IPS DF 6.9 (cell line): ENCODE measurements around the gene ACTL7B.
"Not testable (repeated sequence)": the region's sequence is repeated elsewhere in the genome, so short reads cannot be mapped to it uniquely, and the experiment has no call there.

Experiments
- DNase-seq: peaks from one replicate; pipeline ENCODE4 v3.0.0-alpha.2; 2013; ENCODE audit warnings: low read depth, low spot score
- H3K27ac ChIP-seq: one replicate; pipeline ENCODE4 v1.5.1; 2013; ENCODE audit warnings: low read length, control low read depth
- H3K27me3 ChIP-seq: 2 replicates; pipeline ENCODE4 v1.6.1; 2013; ENCODE audit warnings: mild to moderate bottlenecking, low read length; ENCODE audit not compliant: control insufficient read depth, insufficient read depth
- H3K36me3 ChIP-seq: 2 replicates; pipeline ENCODE4 v1.6.1; 2013; ENCODE audit warnings: low read length; ENCODE audit not compliant: control insufficient read depth, insufficient read depth
- H3K4me1 ChIP-seq: 2 replicates; pipeline ENCODE4 v1.6.1; 2013; ENCODE audit warnings: low read length; ENCODE audit not compliant: control insufficient read depth, insufficient read depth
- H3K4me3 ChIP-seq: 2 replicates; pipeline ENCODE4 v1.5.1; 2013; ENCODE audit warnings: mild to moderate bottlenecking, low read length
- H3K9me3 ChIP-seq: 2 replicates; pipeline ENCODE4 v1.6.1; 2013; ENCODE audit warnings: low read length, inconsistent platforms; ENCODE audit not compliant: control insufficient read depth, insufficient read depth
- WGBS: extraction: QIAGEN DNeasy Blood & Tissue Kit; methylation state at CpG from one replicate; pipeline ENCODE4 v1.1.7; 2013; ENCODE audit warnings: mixed read lengths, missing lambda C conversion rate; ENCODE audit not compliant: insufficient read length, insufficient coverage; 5-methylcytosine and 5-hydroxymethylcytosine counted together

Gene ACTL7B

DNA sequence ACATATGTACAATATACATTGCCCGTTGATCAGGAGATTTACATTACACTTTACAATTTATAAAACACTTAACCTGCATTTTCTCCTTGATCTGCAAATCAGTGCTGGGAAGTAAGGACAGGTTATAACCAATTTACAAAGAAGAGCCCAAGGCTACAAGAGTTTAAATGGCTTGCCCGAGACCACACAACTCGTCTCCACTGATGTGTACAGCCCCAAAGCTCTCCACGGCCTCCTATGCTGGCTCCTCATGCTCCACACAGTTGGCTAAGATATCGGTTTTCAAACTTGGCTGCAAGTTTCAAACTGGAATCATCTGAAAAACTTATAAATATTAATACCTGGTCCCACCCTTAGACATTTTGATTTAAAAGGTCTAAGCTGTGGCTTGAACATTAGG lies 10.3 kb downstream of the ACTL7B start:
- no peaks in the 10 kb centered on the region for H3K9me3 ChIP-seq
- no peaks in the 10 kb centered on the region for H3K4me1 ChIP-seq
- WGBS: no CpG with 5 or more reads among the region's 5 CpGs
- no peaks in the 10 kb centered on the region for H3K27me3 ChIP-seq
- no peak overlapping the region for H3K27ac ChIP-seq
- H3K4me3 ChIP-seq: no peak overlapping the region
- DNase-seq: no peak
- no peaks in the 10 kb centered on the region for H3K36me3 ChIP-seq

DNA sequence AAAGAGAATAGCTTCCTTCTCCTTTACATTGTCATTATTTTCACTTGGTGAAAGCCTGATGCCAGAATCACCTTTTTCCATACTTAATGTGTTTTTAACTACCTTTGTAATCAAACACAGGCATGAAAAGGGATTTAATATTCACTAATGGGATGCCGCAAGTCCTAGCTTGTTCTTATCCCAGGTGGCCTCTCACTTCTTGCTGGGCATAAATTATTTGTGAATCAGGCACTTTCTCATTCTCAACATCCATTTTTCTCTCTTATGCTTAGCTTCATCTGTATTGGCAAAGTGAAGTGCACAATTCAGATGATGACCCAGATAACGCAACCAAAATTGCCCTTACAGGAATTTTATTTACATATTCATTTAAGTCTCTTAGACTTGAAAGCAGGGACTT lies 10.9 kb downstream of the ACTL7B start:
- H3K27ac ChIP-seq: no peak overlapping the region
- no peaks in the 10 kb centered on the region for H3K9me3 ChIP-seq
- no peaks in the 10 kb centered on the region for H3K27me3 ChIP-seq
- DNase-seq: no peak
- no peak overlapping the region for H3K4me3 ChIP-seq
- no peaks in the 10 kb centered on the region for H3K36me3 ChIP-seq
- H3K4me1 ChIP-seq: no peaks in the 10 kb centered on the region
- no CpG with 5 or more reads among the region's 2 CpGs for WGBS

DNA sequence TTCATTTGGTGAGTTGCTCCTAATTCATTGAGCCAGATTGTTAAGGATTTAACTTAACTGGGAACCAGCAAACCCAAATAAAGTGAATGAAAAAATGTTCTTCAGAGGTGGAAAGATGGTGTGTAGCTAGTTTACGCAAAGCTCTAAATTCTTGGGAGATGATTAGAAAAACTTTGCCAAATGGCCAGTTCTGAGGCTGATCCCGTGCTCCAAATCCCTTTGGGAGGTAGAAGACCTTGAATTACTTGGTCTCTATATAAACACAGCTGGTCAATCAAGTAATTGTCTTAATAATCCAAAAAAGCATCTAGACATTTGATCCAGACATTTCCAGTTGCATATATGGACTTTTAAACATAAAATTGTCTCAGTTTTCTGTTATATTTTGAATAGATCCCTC lies 11.4 kb downstream of the ACTL7B start:
- WGBS: no CpG with 5 or more reads among the region's 2 CpGs
- no peak for DNase-seq
- H3K9me3 ChIP-seq: no peaks in the 10 kb centered on the region
- H3K27ac ChIP-seq: no peak overlapping the region
- no peaks in the 10 kb centered on the region for H3K36me3 ChIP-seq
- no peaks in the 10 kb centered on the region for H3K27me3 ChIP-seq
- no peak overlapping the region for H3K4me3 ChIP-seq
- H3K4me1 ChIP-seq: no peaks in the 10 kb centered on the region

DNA sequence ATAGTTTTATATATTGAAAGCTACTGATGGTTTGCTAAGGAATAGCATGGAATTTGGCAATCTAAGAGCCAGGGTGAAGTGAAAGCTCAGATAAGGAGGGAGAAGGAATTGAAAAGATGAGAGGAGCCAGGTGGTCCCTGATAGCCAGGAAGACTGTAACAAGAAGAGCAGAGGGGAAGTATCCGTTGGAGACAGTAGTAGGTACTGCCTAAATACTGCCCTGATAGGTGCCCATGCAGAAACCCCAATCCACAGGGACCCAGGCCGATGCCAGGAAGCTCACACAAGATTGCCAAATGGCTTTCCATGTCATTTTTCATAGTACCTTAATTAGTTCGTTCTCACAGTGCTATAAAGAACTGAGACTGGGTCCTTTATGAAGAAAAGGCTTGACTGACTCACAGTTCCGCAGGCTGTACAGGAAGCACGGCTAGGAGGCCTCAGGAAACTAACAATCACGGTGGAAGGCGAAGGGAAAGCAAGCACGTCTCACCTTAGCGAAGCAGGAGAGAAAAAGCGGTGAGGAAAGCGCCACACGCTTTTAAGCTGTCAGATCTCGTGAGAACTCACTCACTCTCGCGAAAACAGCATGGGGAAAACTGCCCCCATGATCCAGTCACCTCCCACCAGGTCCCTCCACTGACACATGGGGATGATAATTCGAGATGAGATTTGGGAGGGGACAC lies 13.0 kb downstream of the ACTL7B start:
- no peaks in the 10 kb centered on the region for H3K4me1 ChIP-seq
- no peak for DNase-seq
- no peak overlapping the region for H3K27ac ChIP-seq
- no peaks in the 10 kb centered on the region for H3K9me3 ChIP-seq
- H3K4me3 ChIP-seq: no peak overlapping the region
- H3K27me3 ChIP-seq: no peaks in the 10 kb centered on the region
- WGBS: no CpG with 5 or more reads among the region's 16 CpGs
- H3K36me3 ChIP-seq: no peaks in the 10 kb centered on the region

DNA sequence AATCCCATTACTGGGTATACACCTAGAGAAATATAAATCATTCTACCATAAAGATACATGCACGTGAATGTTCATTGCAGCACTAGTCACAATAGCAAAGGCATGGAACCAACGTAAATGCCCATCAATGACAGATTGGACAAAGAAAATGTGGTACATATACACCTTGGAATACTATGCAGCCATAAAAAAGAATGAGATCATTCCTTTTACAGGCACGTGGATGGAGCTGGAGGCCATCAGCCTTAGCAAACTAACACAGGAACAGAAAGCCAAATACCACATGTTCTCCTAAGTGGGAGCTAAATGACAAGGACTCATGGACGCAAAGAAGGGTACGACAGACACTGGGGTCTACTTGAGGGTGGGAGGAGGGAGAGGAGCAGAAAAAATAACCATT lies 16.2 kb downstream of the ACTL7B start:
- H3K27ac ChIP-seq, H3K9me3 ChIP-seq, H3K4me3 ChIP-seq, DNase-seq, H3K4me1 ChIP-seq, H3K27me3 ChIP-seq, H3K36me3 ChIP-seq: not testable (repeated sequence)
- WGBS: no CpG with 5 or more reads among the region's 5 CpGs

DNA sequence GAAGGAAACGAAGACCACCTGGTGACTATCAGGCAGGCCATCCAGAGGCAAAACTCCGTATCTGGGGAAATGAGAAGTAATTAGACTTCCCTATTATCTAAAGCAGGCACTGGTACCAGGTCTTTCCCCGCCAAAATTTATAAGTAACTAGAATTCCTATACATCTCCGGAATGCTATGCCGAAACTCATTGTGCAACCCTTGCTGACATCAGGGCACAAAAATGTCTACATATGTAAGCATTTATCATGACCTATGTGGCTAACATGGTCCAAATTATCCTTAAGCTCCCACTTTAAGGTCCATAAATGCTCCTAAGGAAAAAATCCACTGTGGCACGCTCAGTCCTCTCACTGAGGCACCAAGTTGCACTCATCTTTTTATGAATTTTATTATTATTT lies 17.8 kb downstream of the ACTL7B start:
- H3K36me3 ChIP-seq: no peaks in the 10 kb centered on the region
- no CpG with 5 or more reads among the region's 6 CpGs for WGBS
- no peak for DNase-seq
- no peaks in the 10 kb centered on the region for H3K27me3 ChIP-seq
- H3K27ac ChIP-seq: no peak overlapping the region
- H3K4me3 ChIP-seq: no peak overlapping the region
- peaks cover 2% of the 10 kb centered on the region for H3K4me1 ChIP-seq
- H3K9me3 ChIP-seq: no peaks in the 10 kb centered on the region

DNA sequence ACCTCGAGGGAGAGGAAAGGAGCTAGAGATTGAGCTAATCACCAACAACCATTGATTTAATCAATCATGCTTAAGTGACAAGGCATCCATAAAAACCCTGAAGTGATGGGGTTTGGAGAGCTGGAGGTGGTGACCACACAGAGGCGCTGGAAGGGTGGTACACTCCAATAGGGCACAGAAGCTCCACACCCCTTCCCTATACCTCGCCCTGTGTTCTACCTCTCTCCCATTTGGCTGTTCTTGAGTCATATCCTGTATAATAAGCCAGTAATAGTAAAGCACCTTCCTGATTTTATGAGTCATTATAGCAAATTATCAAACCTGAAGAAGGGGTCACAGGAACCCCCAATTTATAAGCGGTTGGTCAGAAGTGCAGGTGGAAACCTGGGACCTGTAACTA lies 18.3 kb downstream of the ACTL7B start:
- H3K4me1 ChIP-seq: peaks cover 2% of the 10 kb centered on the region
- DNase-seq: no peak
- H3K36me3 ChIP-seq: no peaks in the 10 kb centered on the region
- no peak overlapping the region for H3K27ac ChIP-seq
- no peak overlapping the region for H3K4me3 ChIP-seq
- WGBS: no CpG with 5 or more reads among the region's 4 CpGs
- no peaks in the 10 kb centered on the region for H3K27me3 ChIP-seq
- no peaks in the 10 kb centered on the region for H3K9me3 ChIP-seq

DNA sequence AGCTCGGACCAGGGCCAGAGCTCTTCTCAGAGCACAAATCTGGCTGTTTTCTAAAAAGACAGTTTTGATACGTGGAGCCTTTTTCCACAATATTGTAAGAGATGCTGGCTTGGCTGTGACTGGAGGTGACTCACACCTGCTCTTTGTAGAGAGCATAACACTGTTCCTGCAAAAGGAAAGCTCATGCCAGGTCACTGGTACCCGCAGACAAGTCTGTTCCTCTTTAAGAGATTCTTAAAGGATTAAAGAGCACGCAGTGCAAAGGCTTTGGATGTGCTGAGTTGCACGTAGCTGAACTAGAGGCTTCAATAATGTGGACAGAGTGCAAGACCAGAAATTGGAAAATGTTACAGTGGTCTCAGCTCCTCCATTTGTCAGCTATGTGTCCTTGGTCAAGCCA lies 19.0 kb downstream of the ACTL7B start:
- no peaks in the 10 kb centered on the region for H3K9me3 ChIP-seq
- DNase-seq: no peak
- no peak overlapping the region for H3K4me3 ChIP-seq
- H3K27me3 ChIP-seq: no peaks in the 10 kb centered on the region
- H3K27ac ChIP-seq: no peak overlapping the region
- WGBS: no CpG with 5 or more reads among the region's 5 CpGs
- peaks cover 2% of the 10 kb centered on the region for H3K4me1 ChIP-seq
- no peaks in the 10 kb centered on the region for H3K36me3 ChIP-seq

DNA sequence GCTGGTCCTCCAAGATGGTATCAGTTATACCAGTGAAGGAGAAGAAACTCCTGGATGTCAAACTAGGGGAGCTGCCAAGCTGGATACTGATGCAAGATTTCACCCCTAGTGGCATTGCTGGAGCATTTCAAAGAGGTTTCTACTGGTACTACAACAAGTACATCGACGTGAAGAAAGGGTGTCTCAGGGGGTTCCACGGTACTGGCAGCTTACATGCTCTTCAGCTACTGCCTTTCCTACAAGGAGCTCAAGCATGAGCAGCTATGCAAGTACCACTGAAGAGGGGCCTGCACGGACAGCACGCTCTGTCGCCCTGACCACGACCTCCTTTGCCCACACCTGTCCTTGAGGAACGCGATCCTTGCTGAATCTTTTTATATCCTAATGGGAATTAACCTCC lies 19.5 kb downstream of the ACTL7B start:
- Histone ChIP-seq H3K4me1 (peaks cover 2% of the 10 kb centered on the region), H3K4me3 (no peak overlapping the region), H3K9me3 (no peaks in the 10 kb centered on the region), H3K36me3 (no peaks in the 10 kb centered on the region), H3K27ac (no peak overlapping the region), H3K27me3 (no peaks in the 10 kb centered on the region)
- no peak for DNase-seq
- WGBS: no CpG with 5 or more reads among the region's 9 CpGs

DNA sequence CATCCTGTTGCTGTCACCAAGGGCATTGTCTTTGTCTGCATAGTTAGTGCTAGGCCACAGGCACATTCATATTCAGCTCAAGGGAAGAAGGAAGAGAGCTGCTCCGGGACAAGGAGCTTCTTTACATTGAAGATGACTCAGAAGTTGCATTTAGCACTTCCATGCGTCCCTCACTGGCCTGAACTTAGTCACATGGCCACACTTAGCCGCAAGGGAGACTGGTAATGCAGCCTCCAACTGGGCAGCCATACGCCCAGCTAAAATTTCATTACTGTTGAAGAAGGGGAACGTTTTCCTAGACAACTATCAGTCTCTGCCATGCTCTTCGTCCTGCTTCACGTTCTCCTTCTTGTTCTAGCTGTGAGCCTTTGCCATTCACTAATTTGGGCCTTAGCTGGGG lies 20.0 kb downstream of the ACTL7B start:
- no peaks in the 10 kb centered on the region for H3K36me3 ChIP-seq
- no peak for DNase-seq

DNA sequence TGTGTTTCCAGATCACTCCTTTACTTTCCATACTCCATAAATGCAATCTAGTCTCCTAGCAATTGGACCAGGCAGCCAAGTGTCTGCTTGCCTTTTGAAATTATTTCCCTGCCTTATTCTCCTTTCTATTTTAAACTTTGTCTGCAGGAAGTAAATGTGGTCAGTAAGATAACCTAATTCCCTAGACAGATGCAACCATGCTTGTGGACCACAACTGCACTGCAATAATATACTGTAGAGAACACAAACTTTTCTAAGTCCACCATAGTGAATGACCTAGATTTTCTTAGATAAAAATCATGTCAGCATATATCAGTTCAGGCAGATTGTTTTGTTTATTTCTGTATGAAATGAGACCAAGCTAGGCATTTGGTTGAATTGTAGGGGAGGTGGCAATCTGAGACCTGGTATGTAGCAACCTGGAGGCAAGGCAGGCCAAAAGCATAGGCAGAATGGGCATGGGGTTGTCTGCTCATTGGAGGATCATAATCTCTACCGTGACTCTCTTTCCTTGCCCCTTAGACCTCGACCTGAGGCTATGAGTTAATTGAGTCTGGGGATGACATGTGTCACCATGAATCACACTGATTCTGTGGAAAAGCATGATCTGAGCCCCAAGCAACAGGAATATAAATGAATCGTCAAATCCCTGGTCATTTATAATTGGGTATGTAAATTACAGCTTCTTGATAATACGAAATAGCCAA lies 20.7 kb downstream of the ACTL7B start:
- DNase-seq: no peak
- no peaks in the 10 kb centered on the region for H3K36me3 ChIP-seq
- no peaks in the 10 kb centered on the region for H3K27me3 ChIP-seq
- H3K4me3 ChIP-seq: no peak overlapping the region
- H3K4me1 ChIP-seq: peaks cover 2% of the 10 kb centered on the region
- whole genome bisulfite sequencing: no CpG with 5 or more reads among the region's 4 CpGs
- H3K9me3 ChIP-seq: no peaks in the 10 kb centered on the region
- H3K27ac ChIP-seq: no peak overlapping the region

More for the DNA sequence above, 20.0 kb downstream of the ACTL7B start:
- no peak overlapping the region for H3K4me3 ChIP-seq
- H3K9me3 ChIP-seq: no peaks in the 10 kb centered on the region
- WGBS: no CpG with 5 or more reads among the region's 7 CpGs
- no peak overlapping the region for H3K27ac ChIP-seq
- peaks cover 2% of the 10 kb centered on the region for H3K4me1 ChIP-seq
- no peaks in the 10 kb centered on the region for H3K27me3 ChIP-seq
